NCI-H446 treated with DMSO at 0.1 percent for 48 hours (cell line): Measurements from ENCODE around the gene SOAT2.
"Not testable (repeated sequence)": the region's sequence is repeated elsewhere in the genome, so short reads cannot be mapped to it uniquely, and the experiment has no call there.

Experiments used
- DNase-seq: peaks from one replicate; lab custom pipeline; 2025; lab: John Stamatoyannopoulos, UW

SOAT2 gene

DNA sequence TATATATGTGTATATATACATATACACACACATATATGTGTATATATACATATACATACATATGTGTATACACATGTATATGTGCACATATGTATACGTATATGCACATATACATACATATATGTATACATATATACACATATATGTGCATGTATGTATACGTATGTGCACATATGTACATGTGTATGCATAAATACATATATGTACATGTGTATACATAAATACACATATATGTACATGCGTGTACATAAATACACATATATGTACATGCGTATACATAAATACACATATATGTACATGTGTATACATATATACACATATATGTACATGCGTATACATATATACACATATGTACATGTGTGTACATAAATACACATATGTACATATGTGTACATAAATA lies 43.9 kb downstream of the SOAT2 start:
- no peak for DNase-seq

DNA sequence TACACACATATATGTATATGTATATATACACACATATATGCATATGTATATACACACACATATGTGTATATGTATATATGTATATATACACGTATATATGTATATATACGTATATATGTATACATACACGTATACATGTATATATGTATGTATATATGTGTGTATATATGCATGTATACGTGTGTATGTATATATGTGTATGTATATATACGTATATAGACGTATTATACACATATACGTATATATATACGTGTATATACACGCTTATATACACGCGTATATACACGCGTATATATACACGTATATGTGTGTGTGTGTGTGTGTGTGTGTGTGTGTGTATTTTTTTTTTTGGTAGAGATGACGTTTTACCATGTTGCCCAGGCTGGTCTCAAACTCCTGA lies 44.4 kb downstream of the SOAT2 start:
- no peak for DNase-seq

DNA sequence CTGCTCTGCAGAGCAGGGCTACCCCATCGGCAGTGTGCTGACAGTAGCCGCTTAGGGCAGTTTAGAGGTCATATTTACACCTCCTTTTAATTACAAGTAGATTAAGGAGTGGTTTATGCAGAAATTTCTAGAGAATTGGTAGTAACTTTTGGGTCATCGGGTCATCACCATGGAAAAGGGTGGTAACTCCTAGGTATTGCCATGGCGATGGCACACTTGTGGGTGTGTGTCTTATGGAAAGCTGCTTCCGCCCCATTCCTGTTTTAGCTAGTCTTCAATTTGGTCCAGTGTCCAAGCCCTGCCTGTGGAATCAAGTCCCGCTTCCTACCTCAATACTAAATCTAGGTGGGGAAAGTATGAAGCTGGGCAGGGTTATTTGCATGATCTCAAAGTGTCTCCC lies 47.8 kb downstream of the SOAT2 start:
- DNase-seq, result no peak

DNA sequence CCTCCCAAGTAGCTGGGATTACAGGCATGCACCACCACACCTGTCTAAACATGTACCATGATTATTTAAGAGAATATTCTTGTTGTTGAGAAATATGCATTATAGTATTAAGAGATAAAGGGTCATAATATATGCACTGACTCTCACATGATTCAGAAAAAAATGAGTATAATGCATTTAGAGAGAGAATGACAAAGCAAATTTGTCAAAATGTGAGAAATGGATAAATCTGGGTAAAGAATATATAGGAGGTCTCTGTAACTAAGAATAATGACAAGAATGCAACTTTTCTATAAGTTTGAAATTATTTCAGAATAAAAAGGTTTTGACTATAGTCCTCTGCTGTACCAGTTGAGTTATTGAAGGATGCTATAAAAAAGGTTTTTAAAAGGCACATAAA lies 49.1 kb downstream of the SOAT2 start:
- no peak for DNase-seq

DNA sequence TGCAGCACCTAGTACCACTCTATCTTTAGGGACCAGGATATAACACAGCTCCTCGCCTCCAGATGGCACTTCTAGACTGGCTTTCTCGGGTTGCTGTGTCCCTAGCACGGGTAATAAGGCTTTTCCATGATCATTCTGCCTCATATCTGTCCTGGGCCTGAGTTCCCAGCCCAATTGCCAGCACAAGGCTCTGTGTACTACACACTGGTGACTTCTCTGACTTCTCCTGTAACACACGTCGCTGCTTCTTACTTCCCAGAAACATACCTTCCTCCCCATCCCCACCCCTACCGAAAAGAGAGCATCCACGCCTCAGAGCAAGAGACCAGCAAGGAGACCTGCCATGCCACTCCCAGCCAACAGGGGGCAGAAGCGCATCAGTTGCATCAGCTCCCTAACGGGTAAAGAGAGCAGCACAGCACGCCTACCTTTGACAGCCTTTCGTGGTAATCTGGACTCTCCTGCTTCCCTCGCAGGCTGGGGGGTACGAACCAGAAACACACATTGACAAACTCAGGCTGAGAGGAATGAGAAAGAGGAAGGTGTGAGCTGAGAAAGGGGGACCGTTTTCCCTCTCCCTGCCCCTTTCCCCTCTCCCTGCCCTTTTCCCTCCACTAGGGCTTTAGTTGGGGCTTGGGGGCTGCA lies 56.0 kb downstream of the SOAT2 start:
- DNase-seq, result peak; percentile 23

DNA sequence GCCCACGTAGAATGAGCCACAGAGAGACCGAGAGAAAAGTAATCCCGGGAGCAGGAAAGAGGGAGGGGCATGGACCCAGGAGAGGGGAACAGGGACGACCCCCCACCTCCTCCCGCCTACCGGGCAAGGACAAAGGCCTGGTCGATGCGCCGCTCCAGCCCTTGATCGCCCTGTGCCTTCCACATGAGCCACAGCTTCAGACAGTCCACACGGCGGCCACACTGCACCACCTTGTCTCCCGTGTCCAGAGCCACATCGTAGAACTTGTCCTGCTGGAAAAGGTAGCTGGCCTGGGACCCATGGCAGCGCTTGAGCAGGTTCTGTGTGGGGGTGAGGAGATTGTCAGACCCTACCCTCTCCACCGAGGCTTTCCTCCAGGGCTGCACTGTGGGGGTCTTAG lies 56.7 kb downstream of the SOAT2 start:
- no peak for DNase-seq

DNA sequence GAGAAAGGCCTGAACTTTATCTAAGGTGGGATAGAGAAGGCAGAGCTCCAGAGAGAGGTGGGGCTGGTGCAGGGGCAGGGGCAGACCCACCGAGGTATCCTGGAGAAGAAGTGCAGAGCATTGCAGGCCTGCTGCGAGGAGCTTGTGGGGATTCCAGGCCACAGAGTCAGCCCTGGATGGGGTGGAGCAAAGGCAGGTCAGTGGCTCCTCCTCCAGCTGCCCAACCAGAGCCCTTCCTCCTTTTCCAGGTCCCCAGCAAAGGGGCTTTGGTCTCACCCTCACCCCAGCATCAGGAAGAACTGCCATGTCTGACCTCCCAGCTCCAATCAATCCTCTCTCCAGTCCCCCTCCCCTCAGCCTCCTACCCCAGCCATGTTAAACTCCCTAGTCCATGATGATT lies 57.4 kb downstream of the SOAT2 start:
- no peak for DNase-seq

DNA sequence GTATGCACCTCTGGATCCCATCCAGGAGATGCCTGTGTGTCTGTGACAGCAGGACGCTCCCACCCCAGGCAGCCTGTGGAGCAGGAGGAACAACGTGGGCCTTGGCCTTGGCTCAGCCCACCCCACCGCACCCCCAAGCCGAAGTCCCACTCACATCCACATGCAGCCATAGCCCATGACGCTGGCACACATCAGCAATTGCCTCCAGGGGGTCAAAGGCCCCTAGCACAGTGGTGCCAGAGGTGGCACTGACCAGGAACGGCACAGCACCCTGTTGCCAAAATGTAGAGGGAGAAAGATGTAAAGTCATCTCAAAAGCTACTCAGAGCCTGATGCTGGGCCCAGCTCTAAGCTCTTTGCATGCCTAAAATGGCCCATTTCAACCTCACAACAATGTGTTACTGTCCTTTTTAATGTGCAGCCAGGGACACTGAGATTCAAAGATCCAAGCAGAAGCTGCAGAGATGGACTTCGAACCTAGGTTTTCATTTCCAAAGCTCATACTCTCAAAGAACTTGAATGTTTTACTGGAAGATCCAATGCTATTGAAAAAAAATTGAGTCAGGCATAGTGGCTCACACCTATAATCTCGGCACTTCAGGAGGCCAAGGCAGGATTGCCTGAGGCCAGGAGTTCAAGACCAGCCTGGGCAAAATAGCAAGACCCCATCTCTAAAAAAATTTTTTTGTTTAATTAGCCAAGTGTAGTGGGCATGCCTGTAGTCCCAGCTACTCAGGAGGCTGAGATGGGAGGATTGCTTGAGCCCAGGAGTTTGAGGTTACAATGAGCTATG lies 58.0 kb downstream of the SOAT2 start:
- no peak for DNase-seq

DNA sequence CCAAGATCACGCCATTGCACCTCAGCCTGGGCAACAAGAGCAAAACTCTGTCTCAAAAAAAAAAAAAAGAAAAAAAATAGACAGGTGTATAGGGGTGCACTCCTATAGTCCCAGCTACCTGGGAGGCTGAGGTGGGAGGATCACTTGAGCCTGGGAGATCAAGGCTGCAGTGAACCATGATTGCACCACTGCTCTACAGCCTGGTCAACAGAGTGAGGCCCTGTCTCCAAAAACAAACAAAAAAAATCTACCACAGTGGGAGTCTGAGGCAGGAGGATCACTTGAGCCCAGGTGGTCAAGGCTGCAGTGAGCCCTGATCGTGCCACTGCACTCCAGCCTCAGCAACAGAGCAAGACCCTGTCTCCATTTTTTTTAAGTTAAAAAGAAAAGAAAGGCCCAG lies 59.7 kb downstream of the SOAT2 start:
- DNase-seq, result not testable (repeated sequence)

DNA sequence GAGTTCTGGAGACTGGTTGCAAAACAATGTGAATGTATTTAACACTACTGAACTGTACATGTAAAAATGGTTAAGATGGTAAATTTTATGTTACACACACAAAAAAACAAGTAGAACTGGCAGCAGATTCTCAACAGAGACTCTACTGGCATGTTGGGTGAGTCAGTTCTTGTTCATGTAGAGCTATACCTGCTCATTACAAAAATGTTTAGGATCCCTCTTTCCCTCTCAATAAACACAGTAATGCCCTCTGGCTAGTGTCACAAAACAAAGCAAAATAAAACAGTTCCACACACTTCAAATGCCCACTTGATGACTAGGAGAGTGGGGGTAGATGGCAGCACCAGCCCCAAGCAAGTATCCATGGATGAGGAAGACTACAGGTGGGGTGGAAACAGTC lies 63.6 kb downstream of the SOAT2 start:
- no peak for DNase-seq

DNA sequence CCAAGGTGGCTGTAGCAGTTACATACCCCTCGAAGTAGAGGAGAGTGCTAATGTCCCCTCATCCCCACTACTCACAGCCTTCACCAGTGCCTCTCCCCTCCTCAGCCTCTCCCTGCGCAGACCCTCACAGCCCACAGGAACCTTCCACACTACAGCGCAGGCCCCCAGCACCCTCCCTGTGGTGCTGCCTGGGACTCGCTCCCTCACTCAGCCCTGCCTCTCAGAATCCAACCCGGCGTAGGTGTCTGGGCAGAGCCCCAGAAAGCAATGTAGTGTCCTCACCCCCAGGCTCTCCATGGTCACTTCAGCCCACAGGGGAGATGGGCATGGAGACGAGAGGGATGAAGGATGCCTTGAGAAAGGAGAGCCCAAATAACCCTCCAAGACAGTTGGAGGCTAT lies 66.4 kb downstream of the SOAT2 start:
- no peak for DNase-seq

DNA sequence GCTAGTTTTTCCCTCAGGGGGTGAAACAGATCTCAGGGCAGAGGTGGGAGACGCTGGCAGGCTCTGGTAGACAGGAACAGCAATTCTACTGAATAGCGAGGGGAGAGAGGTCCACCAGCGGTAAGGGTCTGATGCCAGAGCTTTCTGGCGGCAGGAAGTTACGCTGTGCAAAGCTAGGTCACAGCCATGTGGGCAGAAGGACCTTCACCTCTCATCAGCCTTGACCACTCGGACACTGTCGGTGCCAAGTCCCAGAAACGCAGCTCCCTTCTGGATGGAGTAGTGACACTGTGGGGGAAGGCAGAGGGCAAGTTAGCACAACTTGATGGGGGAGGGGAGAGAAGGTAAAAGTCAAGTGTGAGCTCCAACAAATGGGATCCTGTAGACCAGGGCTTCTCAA lies 66.9 kb downstream of the SOAT2 start:
- DNase-seq, result no peak

DNA sequence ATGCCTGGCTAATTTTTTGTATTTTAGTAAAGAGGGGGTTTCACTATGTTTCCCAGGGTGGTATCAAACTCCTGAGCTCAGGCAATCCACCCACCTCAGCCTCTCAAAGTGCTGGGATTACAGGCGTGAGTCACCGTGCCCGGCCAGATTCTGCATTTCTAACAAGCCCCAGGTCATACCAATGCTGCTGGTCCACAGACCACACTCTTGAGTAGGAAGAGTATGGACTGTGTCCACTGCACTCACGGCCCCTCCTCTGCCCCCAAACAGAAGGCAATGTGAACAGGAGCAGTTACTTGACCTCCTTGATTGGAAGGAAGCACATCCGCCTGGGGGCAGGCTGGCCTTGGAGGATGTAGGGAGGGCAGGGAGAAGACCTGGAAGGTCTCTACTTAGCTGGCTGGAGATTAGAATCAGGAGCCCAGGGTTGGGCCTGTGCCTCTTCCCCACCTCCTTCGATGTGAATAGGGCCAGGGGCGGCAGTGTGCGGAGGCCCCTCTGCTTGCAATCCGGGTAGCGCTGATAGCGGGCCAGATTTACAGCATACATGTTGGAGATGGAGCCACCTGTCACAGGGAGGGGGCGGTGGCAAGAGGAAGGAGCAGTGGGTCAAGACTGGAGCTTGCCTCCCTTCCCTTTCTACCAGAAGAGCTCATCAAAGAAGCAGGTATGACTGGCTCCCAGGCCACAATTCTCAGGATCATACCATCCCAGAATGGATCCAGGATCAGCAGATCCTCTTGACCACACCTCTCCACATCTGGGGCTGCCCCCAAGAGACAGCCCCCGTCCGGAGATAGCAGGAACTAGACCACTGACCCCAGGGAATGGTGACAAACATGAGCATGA lies 67.8 kb downstream of the SOAT2 start:
- no peak for DNase-seq

DNA sequence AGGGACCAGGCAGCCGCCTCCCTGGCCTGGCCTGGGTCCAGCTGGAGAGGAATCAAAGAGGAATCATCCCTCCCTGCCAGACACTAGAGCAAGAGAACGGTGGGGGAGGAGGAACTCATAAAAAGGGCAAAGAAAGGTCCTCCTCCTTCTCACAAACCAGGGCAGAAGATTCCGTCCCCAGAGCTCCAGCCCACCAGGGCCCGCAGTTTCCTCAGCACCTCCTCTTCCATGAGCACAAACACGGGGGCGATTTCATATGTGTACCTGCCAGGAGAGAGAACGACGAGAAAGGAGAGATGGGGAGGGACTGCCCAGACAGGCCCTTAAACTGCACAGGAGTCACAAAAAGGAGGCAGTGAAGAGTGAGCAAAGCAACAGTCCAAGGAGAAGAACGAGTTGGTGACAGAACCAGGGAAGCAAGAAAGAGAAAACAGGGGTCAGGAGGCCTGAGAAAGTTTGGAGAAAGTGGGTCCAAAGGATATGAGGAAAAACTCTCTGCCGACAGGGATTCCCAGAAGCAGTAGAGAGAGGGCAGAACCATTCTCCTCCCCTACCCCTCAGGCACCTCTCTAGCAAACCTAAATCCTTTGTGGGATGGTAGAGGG lies 68.5 kb downstream of the SOAT2 start:
- DNase-seq, result no peak

DNA sequence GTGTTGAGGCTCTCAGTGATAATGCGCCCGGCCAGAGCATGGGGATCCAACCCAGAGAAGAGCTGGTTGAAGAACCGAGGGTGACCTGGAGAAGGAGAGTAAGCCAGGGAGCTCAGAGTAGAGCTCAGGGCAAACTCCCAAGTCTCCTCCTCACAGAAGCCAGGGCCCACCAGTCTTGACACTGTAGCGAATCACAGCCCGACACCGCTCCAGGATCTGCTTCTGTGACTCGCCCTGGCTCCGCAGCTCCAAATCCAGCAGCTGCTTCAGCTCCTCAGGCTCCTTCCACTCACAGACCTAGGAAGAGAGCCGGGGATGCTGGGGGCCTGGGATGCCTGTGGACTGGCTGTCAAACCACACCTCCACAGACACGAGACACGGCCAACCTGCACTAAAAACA lies 69.1 kb downstream of the SOAT2 start:
- DNase-seq, result no peak

DNA sequence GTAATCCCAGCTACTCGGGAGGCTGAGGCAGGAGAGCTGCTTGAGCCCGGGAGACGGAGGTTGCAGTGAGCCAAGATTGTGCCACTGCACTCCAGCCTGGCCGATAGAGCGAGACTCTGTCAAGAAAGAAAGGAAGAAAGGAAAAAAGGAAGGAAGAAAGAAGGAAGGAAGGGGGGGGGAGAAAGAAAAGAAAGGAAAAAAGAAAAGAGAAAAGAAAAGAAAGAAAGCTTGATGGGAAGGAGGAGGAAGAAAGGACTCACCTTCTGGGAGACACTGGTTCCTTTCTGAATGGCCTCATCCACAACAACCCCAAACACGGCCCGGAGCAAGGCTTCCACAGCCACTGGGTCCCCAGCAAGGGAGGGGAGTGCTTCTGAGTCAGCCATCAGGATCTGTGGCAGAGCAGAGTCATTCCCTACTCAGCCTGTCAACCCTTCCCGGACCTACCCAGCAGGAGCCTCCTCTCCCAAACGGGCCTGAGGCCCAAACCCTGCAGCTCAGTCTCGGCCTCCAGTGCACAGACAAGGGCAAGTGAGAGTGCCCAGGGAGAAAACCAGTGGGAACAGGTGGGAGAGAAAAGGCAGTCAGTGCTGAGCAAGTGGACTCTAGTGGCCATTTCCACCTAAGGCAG lies 69.9 kb downstream of the SOAT2 start:
- DNase-seq, result no peak
